ENCODE results near the gene CCNYL1.

DNA sequence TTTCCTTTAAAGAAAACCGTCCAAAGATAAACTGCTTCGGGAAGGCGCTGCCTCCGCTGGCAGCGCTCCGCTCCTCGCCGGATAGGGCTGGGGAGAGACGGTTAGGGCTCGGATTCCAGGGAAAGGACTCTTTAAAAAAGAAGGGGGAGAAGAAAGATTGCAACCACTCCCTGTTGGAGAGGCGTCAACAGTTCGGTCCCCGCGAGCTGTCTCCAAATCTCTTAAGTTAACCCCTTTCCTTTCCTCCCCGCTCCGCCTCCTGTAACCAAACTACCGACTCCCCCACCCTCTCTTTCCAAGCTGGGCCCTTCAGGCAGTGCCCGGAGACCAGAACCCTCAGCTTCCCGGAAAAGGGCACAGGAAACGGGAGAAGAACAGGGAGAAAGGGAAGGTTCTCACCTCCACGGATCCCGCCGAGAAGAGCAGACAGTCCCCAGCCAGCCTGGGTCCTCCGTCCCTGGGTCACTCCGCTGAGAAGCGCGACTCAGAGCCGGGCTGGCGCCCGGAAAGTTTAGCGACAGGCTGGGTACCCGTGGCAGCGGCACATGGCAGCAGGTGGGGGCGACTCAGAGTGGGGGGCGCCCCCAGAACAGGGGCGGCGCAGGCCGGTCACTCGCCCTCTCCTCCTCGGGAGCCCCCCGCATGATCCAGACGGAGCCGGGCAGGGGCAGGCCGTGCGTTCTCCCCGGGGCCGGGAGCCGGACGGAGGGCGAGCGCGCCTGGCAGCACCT, 57.6 kb downstream of the CCNYL1 start:
- TF ChIP-seq POLR2A (IDR thresholded peaks at IDR 0.05; ENCODE audit: low read depth, low read length): no peak
- TF ChIP-seq POLR2AphosphoS5 (IDR thresholded peaks at IDR 0.05; ENCODE audit: low read depth, low read length): no peak
- no peak for TF ChIP-seq TAF1 (IDR thresholded peaks at IDR 0.05; ENCODE audit: low read depth, low read length)
- no peak for TF ChIP-seq SPI1 (IDR thresholded peaks at IDR 0.05; ENCODE audit: low read depth, low read length)
- TF ChIP-seq POU2F2 (IDR thresholded peaks at IDR 0.05; ENCODE audit: low read depth, low read length): no peak

All from GM12891 (cell line).